Measurements from ENCODE around the gene ANXA2.

- TF ChIP-seq USF2 (IDR thresholded peaks at IDR 0.05; ENCODE audit: borderline replicate concordance, low read depth, low read length) = no peak
- no peak for TF ChIP-seq FOXM1 (IDR thresholded peaks at IDR 0.05; ENCODE audit: low read depth)
- TF ChIP-seq CTCF (IDR thresholded peaks at IDR 0.05) = no peak
- no peak for TF ChIP-seq RXRA (IDR thresholded peaks at IDR 0.05; ENCODE audit: borderline replicate concordance, low read depth)
- no peak for TF ChIP-seq JUND (IDR thresholded peaks at IDR 0.05)
- TF ChIP-seq REST (IDR thresholded peaks at IDR 0.05; ENCODE audit: low read depth, low read length) = no peak
- TF ChIP-seq EP300 (IDR thresholded peaks at IDR 0.05; ENCODE audit: borderline replicate concordance in 1 of 2, low read depth in 1 of 2, low read length in 1 of 2) = no peak
- no peak for TF ChIP-seq RAD21 (IDR thresholded peaks at IDR 0.05; ENCODE audit: low read length)
- no peak for TF ChIP-seq PBX3 (IDR thresholded peaks at IDR 0.05)
Measured at GRCh38 chr15:60438646-60439045, 40.9 kb upstream of the ANXA2 start.
